Endothelial cell of umbilical vein (primary cell): ENCODE measurements around the gene ARHGAP15. TPM values are rescaled to one million over a fixed set of nuclear protein-coding genes. Genes with fewer than 3 reads are reported as not detected.

Source experiments
- BruUV-seq: library from RNA; stranded (reverse); fragments of 400-500 nt; replicated peaks from 2 replicates; lab custom pipeline; 2021; lab: Mats Ljungman, UMichigan
- CTCF ChIA-PET: fragments of 300-600, 350-600 bp; sonication (Branson Sonifier 250); formaldehyde crosslinking; loops from one replicate; lab custom pipeline; 2021; ENCODE audit warnings: antibody characterized with exemption, inconsistent platforms; lab: Charles Lee
- POLR2A ChIA-PET: fragments of 300-600, 350-600 bp; sonication (Branson Sonifier 250); formaldehyde crosslinking; loops from one replicate; lab custom pipeline; 2021; ENCODE audit warnings: antibody characterized with exemption, inconsistent platforms; lab: Charles Lee
- DNase-seq: peaks from one replicate; pipeline ENCODE4 v3.0.0-alpha.2; 2011; ENCODE audit warnings: low read depth, low spot score
- FAIRE-seq: peaks from 2 replicates; lab custom pipeline; 2011; peaks lifted over from hg19 to GRCh38; lab: Jason Lieb, UNC
- H2AFZ ChIP-seq: 2 replicates; pipeline ENCODE4 v1.6.0; 2012; ENCODE audit warnings: low read depth, low read length, control low read depth, inconsistent platforms
- H3K27ac ChIP-seq: 2 replicates; pipeline ENCODE4 v1.5.1; 2011; ENCODE audit warnings: low read depth, mild to moderate bottlenecking, control low read depth, low read length, moderate library complexity; ENCODE audit not compliant: insufficient read depth
- H3K27me3 ChIP-seq, 2 experiments: 2 replicates each; pipeline versions ENCODE4 v1.6.0 to v1.6.1; 2011; ENCODE audit warnings: low read length in 2 of 2, mixed read lengths in 1 of 2; ENCODE audit not compliant: control insufficient read depth in 2 of 2, insufficient read depth in 2 of 2
- H3K36me3 ChIP-seq, 2 experiments: 2 replicates in 1 of 2; 3 replicates in 1 of 2; pipeline ENCODE4 v1.5.1; 2011; ENCODE audit warnings: low read length in 2 of 2, mild to moderate bottlenecking in 1 of 2, moderate library complexity in 1 of 2; ENCODE audit not compliant: control insufficient read depth in 2 of 2, insufficient read depth in 2 of 2; ENCODE audit errors: extremely low read depth in 1 of 2
- H3K4me1 ChIP-seq: 3 replicates; pipeline ENCODE4 v1.5.1; 2011; ENCODE audit warnings: mild to moderate bottlenecking, low read length; ENCODE audit not compliant: control insufficient read depth, insufficient read depth; ENCODE audit errors: extremely low read depth
- H3K4me2 ChIP-seq: 2 replicates; pipeline ENCODE4 v1.6.1; 2011; ENCODE audit warnings: low read length, control low read depth, mixed read lengths; ENCODE audit not compliant: insufficient read depth
- H3K4me3 ChIP-seq, 3 experiments: fragments of 200-600 bp in 1 of 3; sonication (generic), shearing (Covaris generic) in 1 of 3; replicated peaks in 1 of 3; 2 replicates each; pipeline ENCODE4 v1.5.1; 2011 to 2016; ENCODE audit warnings: control low read depth in 3 of 3, low read length in 3 of 3, mild to moderate bottlenecking in 2 of 3, inconsistent platforms in 1 of 3, low read depth in 1 of 3, moderate library complexity in 1 of 3; ENCODE audit not compliant: insufficient read depth in 1 of 3
- H3K79me2 ChIP-seq: 2 replicates; pipeline ENCODE4 v1.6.0; 2012; ENCODE audit warnings: low read length, inconsistent platforms; ENCODE audit not compliant: control insufficient read depth, insufficient read depth
- H3K9ac ChIP-seq: replicated peaks from 2 replicates; pipeline ENCODE3; 2011; ENCODE audit warnings: low read length, control low read depth; ENCODE audit not compliant: insufficient read depth; ENCODE audit errors: extremely low read depth
- H3K9me1 ChIP-seq: replicated peaks from 3 replicates; pipeline ENCODE4 v1.6.0; 2011; ENCODE audit warnings: mild to moderate bottlenecking, low read length; ENCODE audit not compliant: control insufficient read depth, insufficient read depth; ENCODE audit errors: extremely low read depth
- H3K9me3 ChIP-seq: replicated peaks from 2 replicates; pipeline ENCODE4 v1.5.1; 2012; ENCODE audit warnings: low read length, inconsistent platforms; ENCODE audit not compliant: control insufficient read depth, insufficient read depth
- H4K20me1 ChIP-seq: replicated peaks from 2 replicates; pipeline ENCODE3; 2011; ENCODE audit warnings: mild to moderate bottlenecking, low read length; ENCODE audit not compliant: control insufficient read depth, insufficient read depth; ENCODE audit errors: extremely low read depth
- EZH2 ChIP-seq: IDR thresholded peaks from 2 replicates; pipeline ENCODE4 v1.6.1; 2012; ENCODE audit warnings: borderline replicate concordance, low read depth, mild to moderate bottlenecking, moderate library complexity, low read length, inconsistent platforms; ENCODE audit not compliant: severe bottlenecking
- FOS ChIP-seq: IDR thresholded peaks from 2 replicates; pipeline ENCODE4 v1.6.1; 2011; ENCODE audit warnings: mild to moderate bottlenecking, low read length, moderate library complexity, borderline replicate concordance; ENCODE audit not compliant: insufficient read depth
- GATA2 ChIP-seq: IDR thresholded peaks from 2 replicates; pipeline ENCODE4 v1.7.0; 2011; ENCODE audit warnings: low read depth, mild to moderate bottlenecking, moderate library complexity, mixed read lengths, low read length; ENCODE audit not compliant: insufficient read length, insufficient read depth
- JUN ChIP-seq: IDR thresholded peaks from 2 replicates; pipeline ENCODE4 v1.6.1; 2011; ENCODE audit warnings: borderline replicate concordance, low read depth; ENCODE audit not compliant: insufficient read length, insufficient read depth
- MAX ChIP-seq: IDR thresholded peaks from 2 replicates; pipeline ENCODE4 v1.6.1; 2011; ENCODE audit not compliant: insufficient read depth, insufficient read length
- MYC ChIP-seq: IDR thresholded peaks from one replicate; pipeline ENCODE4 v1.6.1; 2011; ENCODE audit warnings: mild to moderate bottlenecking, low read depth, low read length
- POLR2A ChIP-seq: IDR thresholded peaks from 2 replicates; pipeline ENCODE4 v1.6.1; 2012; ENCODE audit warnings: low read depth, mild to moderate bottlenecking, control low read depth, low read length
- POLR2AphosphoS5 ChIP-seq: IDR thresholded peaks from 2 replicates; pipeline ENCODE4 v1.6.1; 2012; ENCODE audit warnings: low read depth, mild to moderate bottlenecking, control low read depth, low read length, moderate library complexity; ENCODE audit not compliant: insufficient read depth
- dilution Hi-C: fragments of 300-500 bp; cut with MboI; formaldehyde crosslinking; loops from one replicate; pipeline ENCODE4 v1.15.0; 2019; ENCODE audit warnings: low sequenced_read_pairs; ENCODE audit not compliant: extremely low pct_ligation_motif_present
- intact Hi-C: fragments of 100-400 bp; cut with micrococcal nuclease; formaldehyde crosslinking; loops from one replicate; pipeline ENCODE4 v1.10.0; 2022
- polyA plus RNA-seq, 4 experiments: library from polyadenylated mRNA; depleted of rRNA in 3 of 4; stranded (reverse) in 3 of 4; unstranded in 1 of 4; fragments of >200 nt; gene quantifications; 2 replicates each; pipeline versions ENCODE4 v1.2.1 to v1.2.3, GENCODE V29; 2011 to 2012; ENCODE audit warnings: missing spikeins in 1 of 4
- total RNA-seq: library from RNA; stranded (reverse); gene quantifications from 2 replicates; pipeline ENCODE4 v1.2.3, GENCODE V29; 2021
- TF ChIP-seq, protein P1 (sequence below), 2 donors: IDR thresholded peaks; 1 replicate in 1 of 2; 2 replicates in 1 of 2; pipeline ENCODE4 v1.5.1; 2011; ENCODE audit warnings: low read length in 2 of 2, mild to moderate bottlenecking in 2 of 2, moderate library complexity in 2 of 2, control low read depth in 1 of 2, inconsistent platforms in 1 of 2, low read depth in 1 of 2; ENCODE audit not compliant: insufficient read depth in 1 of 2; ENCODE audit errors: extremely low read depth in 1 of 2

The ARHGAP15 gene
- total and polyA plus RNA-seq, 2 donors (not counting 3 experiments of a cell fraction or from before 2014, with no cell fraction given): not detected

DNA sequence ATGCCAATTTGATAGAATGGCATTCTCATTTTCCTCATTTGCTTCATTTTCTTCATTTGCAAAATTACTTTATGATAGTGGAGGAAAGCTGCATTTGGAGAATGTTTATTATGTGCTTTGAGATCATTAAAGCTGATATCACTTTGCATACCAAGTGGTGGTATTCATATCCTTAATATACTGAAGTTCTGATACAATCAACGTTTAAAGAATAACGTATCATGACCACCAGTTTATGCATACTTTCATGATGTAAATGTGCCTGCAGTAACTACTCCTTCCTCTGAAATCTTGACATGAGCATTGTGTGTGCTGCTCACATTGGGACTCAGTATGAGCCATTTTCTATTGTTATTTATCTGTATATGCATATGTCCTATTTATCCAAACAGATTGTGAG is 302.1 kb downstream of the ARHGAP15 start:
- no peaks in the 10 kb centered on the region for H3K27me3 ChIP-seq
- no peaks in the 10 kb centered on the region for H3K9me1 ChIP-seq
- H3K9me3 ChIP-seq: no peaks in the 10 kb centered on the region
- DNase-seq: peak; percentile 51
- H3K36me3 ChIP-seq: no peaks in the 10 kb centered on the region
- no peak overlapping the region for H3K27ac ChIP-seq
- intact Hi-C loops: no loop called here
- H2AFZ ChIP-seq: no peak overlapping the region
- peak overlapping the region; percentile 21 for H3K4me2 ChIP-seq
- H3K4me1 ChIP-seq: peaks cover 14% of the 10 kb centered on the region
- H3K79me2 ChIP-seq: no peaks in the 10 kb centered on the region
- no peaks in the 10 kb centered on the region for H4K20me1 ChIP-seq
- no peak overlapping the region for H3K9ac ChIP-seq
- ChIA-PET POLR2A (no interaction called here), CTCF (interaction anchor here (1.6 kb wide), 1 partner anchor 18 kb away, joined by 3 read pairs; no protein-coding TSS in a partner anchor)
- peak; percentile 78 for TF ChIP-seq GATA2
- TF ChIP-seq, protein P1, sequence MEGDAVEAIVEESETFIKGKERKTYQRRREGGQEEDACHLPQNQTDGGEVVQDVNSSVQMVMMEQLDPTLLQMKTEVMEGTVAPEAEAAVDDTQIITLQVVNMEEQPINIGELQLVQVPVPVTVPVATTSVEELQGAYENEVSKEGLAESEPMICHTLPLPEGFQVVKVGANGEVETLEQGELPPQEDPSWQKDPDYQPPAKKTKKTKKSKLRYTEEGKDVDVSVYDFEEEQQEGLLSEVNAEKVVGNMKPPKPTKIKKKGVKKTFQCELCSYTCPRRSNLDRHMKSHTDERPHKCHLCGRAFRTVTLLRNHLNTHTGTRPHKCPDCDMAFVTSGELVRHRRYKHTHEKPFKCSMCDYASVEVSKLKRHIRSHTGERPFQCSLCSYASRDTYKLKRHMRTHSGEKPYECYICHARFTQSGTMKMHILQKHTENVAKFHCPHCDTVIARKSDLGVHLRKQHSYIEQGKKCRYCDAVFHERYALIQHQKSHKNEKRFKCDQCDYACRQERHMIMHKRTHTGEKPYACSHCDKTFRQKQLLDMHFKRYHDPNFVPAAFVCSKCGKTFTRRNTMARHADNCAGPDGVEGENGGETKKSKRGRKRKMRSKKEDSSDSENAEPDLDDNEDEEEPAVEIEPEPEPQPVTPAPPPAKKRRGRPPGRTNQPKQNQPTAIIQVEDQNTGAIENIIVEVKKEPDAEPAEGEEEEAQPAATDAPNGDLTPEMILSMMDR (IDR thresholded peaks at IDR 0.05; ENCODE audit: extremely low read depth in 1 of 2, insufficient read depth in 1 of 2, low read depth in 1 of 2, low read length in 2 of 2): no peak
- FAIRE-seq: no peak
- BruUV-seq: no TSS peak
- dilution Hi-C loops: no loop called here
- no peak overlapping the region for H3K4me3 ChIP-seq

- ChIA-PET POLR2A (no interaction called here), CTCF (no interaction called here)
- H3K4me1 ChIP-seq: peaks cover 14% of the 10 kb centered on the region
- no peak overlapping the region for H2AFZ ChIP-seq
- H4K20me1 ChIP-seq: no peaks in the 10 kb centered on the region
- no peaks in the 10 kb centered on the region for H3K36me3 ChIP-seq
- dilution Hi-C loops (no loop called here), intact Hi-C loops (no loop called here)
- no peaks in the 10 kb centered on the region for H3K79me2 ChIP-seq
- H3K4me2 ChIP-seq: no peak overlapping the region
- H3K9ac ChIP-seq: no peak overlapping the region
- no TSS peak for BruUV-seq
- H3K9me3 ChIP-seq: no peaks in the 10 kb centered on the region
- H3K4me3 ChIP-seq: no peak overlapping the region
- H3K27me3 ChIP-seq: no peaks in the 10 kb centered on the region
- H3K9me1 ChIP-seq: no peaks in the 10 kb centered on the region
- no peak for DNase-seq
- TF ChIP-seq JUN: no peak
- no peak for TF ChIP-seq POLR2AphosphoS5
- no peak for TF ChIP-seq EZH2
- TF ChIP-seq FOS: no peak
- TF ChIP-seq MYC: no peak
- TF ChIP-seq POLR2A: no peak
- TF ChIP-seq GATA2: no peak
- no peak for TF ChIP-seq MAX
- TF ChIP-seq, protein P1 (IDR thresholded peaks at IDR 0.05; ENCODE audit: extremely low read depth in 1 of 2, insufficient read depth in 1 of 2, low read depth in 1 of 2, low read length in 2 of 2): no peak
- FAIRE-seq: no peak
- no peak overlapping the region for H3K27ac ChIP-seq
Observed at GRCh38 chr2:143433251-143433650, 304.0 kb downstream of the ARHGAP15 start.
